Loucy (cell line): ENCODE data around the gene MN1.

ENCODE experiments used
- H2AFZ ChIP-seq: fragments of 200-600 bp; sonication (generic); 2 replicates; pipeline ENCODE4 v1.6.0; 2016; ENCODE audit warnings: antibody characterized with exemption, mild to moderate bottlenecking, low read length, moderate library complexity
- H3F3A ChIP-seq: fragments of 200-600 bp; 2 replicates; pipeline ENCODE4 v1.6.0; 2016; ENCODE audit warnings: antibody characterized with exemption, low read depth, mild to moderate bottlenecking
- H3K27me3 ChIP-seq: fragments of 200-600 bp; sonication (generic); 2 replicates; pipeline ENCODE4 v1.6.1; 2014; ENCODE audit warnings: low read length, mild to moderate bottlenecking; ENCODE audit not compliant: insufficient read depth, poor library complexity, severe bottlenecking
- H3K36me3 ChIP-seq: fragments of 200-600 bp; sonication (generic); 2 replicates; pipeline ENCODE4 v1.6.1; 2016; ENCODE audit warnings: low read length; ENCODE audit not compliant: insufficient read depth
- H3K4me1 ChIP-seq: fragments of 200-600 bp; sonication (generic); 2 replicates; pipeline ENCODE4 v1.5.1; 2014; ENCODE audit warnings: low read length, mild to moderate bottlenecking; ENCODE audit not compliant: insufficient read depth, poor library complexity, severe bottlenecking
- H3K4me2 ChIP-seq: fragments of 200-600 bp; sonication (generic); 2 replicates; pipeline ENCODE4 v1.6.0; 2014; ENCODE audit warnings: antibody characterized with exemption, low read length, low read depth, mild to moderate bottlenecking; ENCODE audit not compliant: poor library complexity, severe bottlenecking
- H3K4me3 ChIP-seq: fragments of 200-600 bp; sonication (generic); 2 replicates; pipeline ENCODE4 v1.5.1; 2014; ENCODE audit warnings: low read length, mild to moderate bottlenecking, mixed read lengths; ENCODE audit not compliant: poor library complexity, severe bottlenecking
- H3K79me2 ChIP-seq: fragments of 200-600 bp; sonication (generic); 2 replicates; pipeline ENCODE4 v1.6.1; 2014; ENCODE audit warnings: low read length; ENCODE audit not compliant: insufficient read depth
- H3K9ac ChIP-seq: fragments of 200-600 bp; sonication (generic); 2 replicates; pipeline ENCODE4 v1.6.0; 2014; ENCODE audit warnings: mild to moderate bottlenecking, low read depth, low read length, moderate library complexity; ENCODE audit not compliant: poor library complexity, severe bottlenecking
- H3K9me2 ChIP-seq: fragments of 200-600 bp; sonication (generic); replicated peaks from 2 replicates; pipeline ENCODE4 v1.6.1; 2016; ENCODE audit warnings: low read depth, low read length, mixed read lengths
- H3K9me3 ChIP-seq: fragments of 200-600 bp; sonication (generic); 2 replicates; pipeline ENCODE4 v1.6.1; 2014; ENCODE audit warnings: mild to moderate bottlenecking, antibody characterized with exemption, low read length, low read depth; ENCODE audit not compliant: insufficient read depth
- H4K20me1 ChIP-seq: fragments of 200-600 bp; sonication (generic); 2 replicates; pipeline ENCODE4 v1.6.0; 2014; ENCODE audit warnings: antibody characterized with exemption, low read length, mild to moderate bottlenecking; ENCODE audit not compliant: insufficient read depth, poor library complexity, severe bottlenecking
- CTCF ChIP-seq: fragments of 200-600 bp; sonication (generic); conservative IDR thresholded peaks from 2 replicates; pipeline ENCODE4 v1.5.1; 2014; ENCODE audit warnings: mild to moderate bottlenecking, antibody characterized with exemption, low read length
- EZH2phosphoT487 ChIP-seq: fragments of 200-600 bp; IDR thresholded peaks from 2 replicates; pipeline ENCODE4 v1.6.1; 2018; ENCODE audit warnings: antibody characterized with exemption, mild to moderate bottlenecking, moderate library complexity, borderline replicate concordance

The MN1 gene

GRCh38 chr22:27790376-27791158 is 11.0 kb downstream of the MN1 start:
- Histone ChIP-seq H3K4me3 (no peak overlapping the region), H3K36me3 (no peaks in the 10 kb centered on the region), H3K9ac (no peak overlapping the region), H3K27me3 (no peaks in the 10 kb centered on the region), H3K4me1 (no peaks in the 10 kb centered on the region), H3K4me2 (no peak overlapping the region), H3K9me3 (no peaks in the 10 kb centered on the region), H3F3A (no peaks in the 10 kb centered on the region), H4K20me1 (no peaks in the 10 kb centered on the region), H3K79me2 (no peaks in the 10 kb centered on the region), H2AFZ (no peak overlapping the region), H3K9me2 (no peaks in the 10 kb centered on the region)
- TF ChIP-seq EZH2phosphoT487 (no peak), CTCF (no peak)

GRCh38 chr22:27788500-27789288 is 12.9 kb downstream of the MN1 start:
- no peak overlapping the region for H3K4me2 ChIP-seq
- no peaks in the 10 kb centered on the region for H3K9me2 ChIP-seq
- H3K36me3 ChIP-seq: no peaks in the 10 kb centered on the region
- H3K9ac ChIP-seq: no peak overlapping the region
- H3K79me2 ChIP-seq: no peaks in the 10 kb centered on the region
- H3K27me3 ChIP-seq: no peaks in the 10 kb centered on the region
- no peaks in the 10 kb centered on the region for H3F3A ChIP-seq
- H4K20me1 ChIP-seq: no peaks in the 10 kb centered on the region
- no peak for TF ChIP-seq CTCF
- TF ChIP-seq EZH2phosphoT487: no peak
- H3K4me1 ChIP-seq: no peaks in the 10 kb centered on the region
- no peak overlapping the region for H3K4me3 ChIP-seq
- H2AFZ ChIP-seq: no peak overlapping the region
- no peaks in the 10 kb centered on the region for H3K9me3 ChIP-seq

- Histone ChIP-seq H3K27me3 (no peaks in the 10 kb centered on the region), H3K9me2 (no peaks in the 10 kb centered on the region), H3K9ac (no peak overlapping the region), H3K9me3 (no peaks in the 10 kb centered on the region), H4K20me1 (no peaks in the 10 kb centered on the region), H3K36me3 (no peaks in the 10 kb centered on the region), H3K4me3 (no peak overlapping the region), H3K4me2 (no peak overlapping the region), H3F3A (no peaks in the 10 kb centered on the region), H2AFZ (no peak overlapping the region), H3K4me1 (no peaks in the 10 kb centered on the region), H3K79me2 (no peaks in the 10 kb centered on the region)
- TF ChIP-seq CTCF (no peak), EZH2phosphoT487 (no peak)
Measured at GRCh38 chr22:27786965-27787364, 14.6 kb downstream of the MN1 start.
